Omental fat pad (tissue), 4 donors: ENCODE measurements around the gene FOXI1. TPM values are rescaled to one million over a fixed set of nuclear protein-coding genes. Genes with fewer than 3 reads are reported as not detected.

Source experiments
- ATAC-seq: fragments of 150-250 bp; one replicate; pipeline ENCODE4 v1.9.1; 2016; ENCODE audit warnings: mild to moderate bottlenecking, moderate library complexity; ENCODE audit not compliant: low FRiP score
- DNase-seq: peaks from one replicate; pipeline ENCODE4 v3.0.0-alpha.2; 2019; ENCODE audit warnings: low spot score
- CTCF ChIP-seq, 3 donors: fragments of 450-650 bp; IDR thresholded peaks; one replicate each; pipeline ENCODE4 v1.5.1; 2016 to 2017; ENCODE audit warnings: antibody characterized with exemption in 3 of 3, mild to moderate bottlenecking in 3 of 3, moderate library complexity in 2 of 3
- total RNA-seq, 4 donors: library from RNA; depleted of rRNA; stranded (reverse); fragments of >200 nt; gene quantifications; one replicate each; pipeline ENCODE4 v1.1.0, GENCODE V29; 2016

FOXI1 gene
- total RNA-seq, 4 donors from 2014 or later, result not detected

- no peak for ATAC-seq
- no peak for DNase-seq
- no peak for TF ChIP-seq CTCF (IDR thresholded peaks at IDR 0.05)
These were observed 20.4 kb downstream of the FOXI1 start for GRCh38 chr5:170126061-170126460.

GRCh38 chr5:170126626-170127025 is 20.9 kb downstream of the FOXI1 start:
- no peak for TF ChIP-seq CTCF (IDR thresholded peaks at IDR 0.05)
- DNase-seq, result no peak
- no peak for ATAC-seq

- DNase-seq (no peak), ATAC-seq (no peak)
- TF ChIP-seq CTCF (IDR thresholded peaks at IDR 0.05), result no peak
These were observed 25.5 kb downstream of the FOXI1 start for GRCh38 chr5:170131235-170131634.

GRCh38 chr5:170132269-170132975 is 26.7 kb downstream of the FOXI1 start:
- no peak for TF ChIP-seq CTCF (IDR thresholded peaks at IDR 0.05)
- DNase-seq (no peak), ATAC-seq (no peak)

GRCh38 chr5:170132976-170133448 is 27.3 kb downstream of the FOXI1 start:
- no peak for ATAC-seq
- TF ChIP-seq CTCF (IDR thresholded peaks at IDR 0.05), result no peak
- no peak for DNase-seq

GRCh38 chr5:170135796-170136490 is 30.2 kb downstream of the FOXI1 start:
- no peak for DNase-seq
- no peak for ATAC-seq
- no peak for TF ChIP-seq CTCF (IDR thresholded peaks at IDR 0.05)

GRCh38 chr5:170136506-170136905 is 30.8 kb downstream of the FOXI1 start:
- DNase-seq (no peak), ATAC-seq (no peak)
- no peak for TF ChIP-seq CTCF (IDR thresholded peaks at IDR 0.05)
